ENCODE data around the gene GNAT3.

Gene GNAT3

DNA sequence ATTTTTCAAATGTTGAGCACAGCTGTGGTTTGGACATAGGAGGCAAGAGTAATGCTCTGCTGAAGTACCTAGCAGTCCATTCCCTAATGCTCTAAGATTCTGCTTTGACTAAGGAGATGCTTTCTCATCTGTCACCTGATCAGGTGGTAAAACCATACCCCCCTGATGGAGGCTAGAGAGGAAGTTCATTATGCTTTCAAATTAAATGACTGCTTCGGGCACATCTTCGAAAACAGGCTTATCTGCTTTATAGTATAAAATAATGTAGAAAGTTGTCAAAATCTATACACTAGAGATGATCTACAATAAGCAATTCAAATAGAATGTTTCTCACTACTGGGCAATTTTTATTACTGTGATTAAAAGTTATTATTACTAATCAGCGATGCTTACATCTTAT is at the start of gene GNAT3:
TSS of gene GNAT3 (minus strand) at position 101 of the 400 bp plus-strand sequence. CDS start 138 bp downstream, outside the sequence.
- no peak for DNase-seq (ENCODE audit: low spot score)

DNA sequence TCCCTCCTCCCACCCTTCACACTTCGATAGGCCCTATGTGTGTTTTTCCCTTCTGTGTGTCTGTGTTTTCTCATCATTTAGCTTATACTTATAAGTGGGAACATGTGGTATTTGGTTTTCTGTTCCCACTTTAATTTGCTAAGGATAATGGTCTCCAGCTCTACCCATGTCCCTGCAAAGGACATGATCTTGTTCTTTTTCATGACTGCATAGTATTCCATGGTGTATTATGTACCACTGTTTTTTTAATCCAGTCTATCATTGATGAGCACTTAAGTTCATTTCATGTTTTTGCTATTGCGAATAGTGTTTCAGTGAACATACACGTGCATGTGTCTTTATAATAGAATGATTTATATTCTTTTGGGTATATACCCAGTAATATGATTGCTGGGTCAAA is 46.3 kb upstream of the GNAT3 start:
- DNase-seq (ENCODE audit: low spot score) = no peak

DNA sequence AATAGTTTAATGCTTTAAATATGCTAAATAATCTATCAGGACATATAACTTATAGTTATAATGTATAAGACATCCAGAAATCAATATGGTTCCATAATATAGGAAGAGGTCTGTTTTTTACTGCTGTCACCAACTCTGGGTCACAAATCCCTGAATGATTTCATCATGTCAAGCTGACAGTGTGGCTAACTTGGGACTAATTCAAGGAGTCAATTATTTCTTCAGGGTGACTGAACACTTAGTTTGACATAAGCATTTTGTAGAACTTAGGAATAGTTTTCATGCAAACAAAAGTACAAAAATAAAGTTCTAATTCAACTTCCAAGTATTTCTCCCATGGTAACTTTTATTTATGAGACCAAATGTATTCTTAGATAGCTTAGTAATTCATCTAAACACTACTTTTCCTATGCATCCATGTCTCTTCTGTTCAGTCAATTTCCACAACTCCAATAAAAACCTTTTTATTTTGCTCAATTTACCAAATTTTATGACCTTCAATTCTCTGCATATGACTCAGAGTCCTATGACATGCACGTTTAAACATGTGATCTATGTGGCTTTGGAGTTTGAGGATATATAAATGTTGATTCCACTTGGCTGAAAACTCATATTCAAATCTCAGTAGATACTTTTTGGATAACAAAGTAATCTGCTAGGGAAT is 40.3 kb upstream of the GNAT3 start:
- DNase-seq (ENCODE audit: low spot score) = no peak

GRCh38 chr7:80550005-80550404 is 38.1 kb upstream of the GNAT3 start:
- no peak for DNase-seq (ENCODE audit: low spot score)

- DNase-seq (ENCODE audit: low spot score) = no peak
Observed at GRCh38 chr7:80548840-80549530, 37.1 kb upstream of the GNAT3 start.

GRCh38 chr7:80542398-80542797 is 30.5 kb upstream of the GNAT3 start:
- DNase-seq (ENCODE audit: low spot score) = no peak

GRCh38 chr7:80540836-80541235 is 29.0 kb upstream of the GNAT3 start:
- no peak for DNase-seq (ENCODE audit: low spot score)

DNA sequence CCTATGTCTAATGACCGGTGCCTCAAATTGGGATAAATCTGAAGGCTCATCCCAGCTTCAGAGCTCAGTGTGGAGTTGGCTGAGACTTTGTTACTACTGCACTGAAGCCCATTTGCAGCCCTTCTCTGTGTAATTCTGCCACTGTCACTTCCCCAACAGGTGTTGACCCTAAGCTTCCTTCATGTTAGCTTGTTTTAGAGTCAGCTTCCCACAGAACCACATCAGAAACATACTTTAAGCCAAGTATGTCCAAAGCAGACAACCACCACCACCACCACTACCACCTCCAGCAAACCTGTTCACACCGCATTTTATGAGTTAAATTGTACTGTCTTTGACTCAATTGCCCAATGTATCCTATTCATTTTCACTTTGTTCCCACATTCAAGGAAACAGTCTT is 25.2 kb upstream of the GNAT3 start:
- DNase-seq (ENCODE audit: low spot score) = no peak

DNA sequence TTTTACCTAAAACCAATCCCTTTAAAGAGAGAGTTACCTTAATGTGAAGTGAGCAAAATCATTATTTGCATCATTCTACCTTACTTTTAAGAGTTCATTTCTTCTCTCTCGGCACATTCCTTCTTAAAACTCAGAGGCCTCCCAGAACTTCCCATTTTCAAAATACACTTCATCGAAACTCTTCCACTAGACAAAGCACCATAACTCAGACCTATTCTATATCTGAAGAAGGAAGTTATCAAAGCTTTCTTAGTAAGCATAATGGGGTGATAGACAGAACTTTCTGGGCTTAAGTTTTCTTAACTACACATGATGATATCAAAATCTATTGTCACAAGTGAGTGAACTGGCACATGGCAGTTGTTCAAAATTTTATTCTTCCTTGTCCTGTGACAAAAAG is 24.6 kb upstream of the GNAT3 start:
- no peak for DNase-seq (ENCODE audit: low spot score)

DNA sequence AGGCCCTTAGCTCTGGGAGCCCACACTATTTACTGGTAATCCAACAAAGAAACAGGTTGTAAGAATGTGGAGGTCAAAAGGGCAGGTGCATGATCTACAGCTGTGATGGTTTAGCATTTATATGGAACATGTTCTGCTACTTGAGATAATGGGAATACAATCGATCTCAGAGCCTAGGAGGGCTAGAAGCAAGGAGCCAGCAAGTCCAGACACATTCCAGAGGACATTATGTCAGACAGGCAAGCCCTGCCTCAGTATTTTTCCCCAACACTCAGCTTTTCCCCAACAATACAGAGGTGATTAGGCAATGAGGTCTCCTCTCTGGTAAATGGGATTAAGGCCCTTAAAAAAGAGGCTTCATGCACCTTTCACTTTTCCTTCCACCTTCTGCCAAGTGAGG is 21.4 kb upstream of the GNAT3 start:
- no peak for DNase-seq (ENCODE audit: low spot score)

DNA sequence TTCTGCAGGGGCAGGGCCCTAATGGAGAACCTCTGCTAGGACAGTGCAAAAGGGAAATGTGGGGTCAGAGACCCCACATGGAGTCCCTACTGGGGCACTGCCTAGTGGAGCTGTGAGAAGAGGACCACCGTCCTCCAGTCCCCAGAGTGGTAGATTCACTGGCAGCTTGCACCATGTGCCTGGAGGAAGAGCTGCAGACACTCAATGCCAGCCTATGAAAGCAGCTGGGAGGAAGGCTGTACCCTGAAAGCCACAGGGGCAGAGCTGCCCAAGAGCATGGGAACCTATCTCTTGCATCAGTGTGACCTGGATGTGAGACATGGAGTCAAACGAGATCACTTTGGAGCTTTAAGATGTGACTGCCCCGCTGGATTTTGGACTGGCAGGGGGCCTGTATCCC is 20.3 kb upstream of the GNAT3 start:
- DNase-seq (ENCODE audit: low spot score) = no peak

DNA sequence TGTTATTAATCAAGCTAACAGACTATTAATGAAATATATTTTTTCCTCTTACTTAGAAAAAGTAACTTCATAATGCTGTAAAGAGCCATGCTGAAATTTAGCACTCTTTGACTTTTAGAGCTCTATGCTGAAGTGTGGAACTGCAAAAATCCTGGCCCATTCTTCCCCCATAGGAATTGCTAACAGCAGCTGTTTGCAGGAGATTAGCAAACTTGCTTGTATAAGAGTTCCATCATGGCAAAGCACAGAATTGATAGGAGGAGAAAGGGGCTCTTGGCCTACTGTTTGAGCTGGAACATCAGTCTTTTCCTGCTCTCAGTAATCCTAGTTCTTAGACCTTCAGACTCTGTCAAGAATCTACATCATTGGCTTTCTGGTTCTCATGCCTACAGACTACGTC is 18.3 kb upstream of the GNAT3 start:
- DNase-seq (ENCODE audit: low spot score) = no peak

- no peak for DNase-seq (ENCODE audit: low spot score)
Observed at GRCh38 chr7:80529362-80529761, 17.5 kb upstream of the GNAT3 start.

- no peak for DNase-seq (ENCODE audit: low spot score)
Observed at GRCh38 chr7:80528689-80529088, 16.8 kb upstream of the GNAT3 start.

- no peak for DNase-seq (ENCODE audit: low spot score)
Observed at GRCh38 chr7:80526472-80526871, 14.6 kb upstream of the GNAT3 start.

DNA sequence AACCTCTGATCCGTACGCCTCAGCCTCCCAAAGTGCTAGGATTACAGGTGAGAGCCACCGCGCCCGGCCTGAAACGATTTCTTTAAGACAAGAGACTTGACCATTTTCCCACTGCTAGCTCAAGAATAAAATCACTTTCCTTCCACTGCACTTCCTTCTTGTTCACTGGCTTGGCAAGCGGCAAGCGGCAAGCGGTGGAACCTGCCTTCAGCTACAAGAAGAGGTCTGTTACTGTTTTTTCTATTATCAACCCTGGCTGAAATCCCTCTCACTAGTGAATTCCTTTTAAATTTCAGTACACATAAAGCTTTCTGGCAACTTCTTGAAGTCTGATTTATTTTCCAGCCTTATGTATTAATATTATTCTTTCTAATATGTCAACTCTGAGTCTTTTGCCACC is 12.8 kb upstream of the GNAT3 start:
- no peak for DNase-seq (ENCODE audit: low spot score)

DNA sequence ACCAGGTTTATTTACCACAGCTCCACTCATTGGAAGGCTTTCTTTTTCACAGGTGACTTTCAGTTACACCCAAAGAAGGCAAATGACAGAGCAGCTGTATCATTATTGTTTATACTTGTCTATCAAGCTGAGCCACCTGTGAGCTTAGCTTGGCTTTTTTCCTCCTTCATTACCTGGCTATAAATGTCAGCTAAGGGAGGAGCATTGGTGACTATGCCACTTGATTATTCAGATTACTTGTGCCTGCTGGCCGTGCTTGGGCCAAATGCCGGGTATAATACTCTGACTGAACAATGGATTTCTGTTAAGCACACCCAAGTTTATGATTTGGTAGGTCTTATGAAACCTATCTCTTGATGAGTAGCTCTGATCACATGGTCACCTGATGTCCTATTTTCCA is 9.9 kb upstream of the GNAT3 start:
- no peak for DNase-seq (ENCODE audit: low spot score)

DNA sequence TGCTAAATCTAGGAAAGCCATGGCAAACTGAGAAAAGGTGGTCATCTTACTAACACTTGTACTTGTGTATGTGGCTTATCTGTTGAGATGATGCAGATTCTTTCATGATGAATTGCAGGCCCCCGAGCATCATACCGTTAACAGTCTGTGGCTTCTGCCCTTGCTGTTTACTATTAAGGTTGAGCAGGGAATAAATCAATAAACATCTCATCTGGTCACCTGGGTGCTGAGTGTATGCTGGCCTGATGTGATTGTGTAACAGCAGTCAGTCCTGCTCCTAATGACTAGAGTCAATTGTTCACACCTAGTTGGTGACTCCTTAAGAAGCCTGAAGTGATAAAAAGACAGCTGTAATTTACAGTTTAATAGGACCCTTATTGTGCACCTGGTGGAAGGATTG is 8.3 kb upstream of the GNAT3 start:
- DNase-seq (ENCODE audit: low spot score) = no peak

GRCh38 chr7:80517282-80517747 is 5.5 kb upstream of the GNAT3 start:
- DNase-seq (ENCODE audit: low spot score) = no peak

DNA sequence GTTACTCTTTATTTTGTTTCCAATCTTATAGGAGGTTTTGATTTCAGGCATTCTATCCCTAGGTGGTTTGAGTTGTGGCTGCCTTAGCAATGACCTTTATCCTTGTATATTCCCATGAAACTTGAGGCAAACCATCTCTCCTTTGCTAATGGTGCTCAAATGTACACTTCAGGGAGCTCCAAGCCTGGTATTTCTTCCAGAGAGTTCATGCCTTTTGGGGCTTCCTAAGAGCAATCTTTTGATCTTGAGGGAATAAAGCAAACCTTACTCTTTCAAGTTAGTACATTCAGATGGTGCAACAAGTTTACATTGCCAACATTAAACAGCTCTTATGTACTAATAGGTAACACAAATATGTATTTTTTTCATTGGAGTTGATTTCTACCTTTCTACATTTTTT is 3.4 kb upstream of the GNAT3 start:
- DNase-seq (ENCODE audit: low spot score) = no peak

DNA sequence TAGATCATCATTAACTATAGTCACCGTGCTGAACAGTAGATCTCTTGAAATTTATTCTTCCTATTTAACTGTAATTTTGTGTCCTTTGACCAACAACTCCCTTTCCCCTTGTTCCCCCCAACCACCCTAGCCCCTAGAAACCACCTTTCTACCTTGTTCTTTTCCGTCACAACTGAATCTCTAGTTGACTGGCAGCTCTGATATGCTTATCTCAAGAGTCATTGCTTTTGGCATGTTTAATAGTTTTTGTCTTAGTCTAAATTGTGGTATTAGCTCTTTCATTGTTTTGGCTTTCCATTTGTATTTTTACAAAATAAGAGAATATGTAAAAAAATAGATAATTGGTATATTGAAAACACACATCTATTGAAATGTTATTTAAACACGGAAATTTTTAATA is 1.8 kb downstream of the GNAT3 start:
- DNase-seq (ENCODE audit: low spot score) = no peak

DNA sequence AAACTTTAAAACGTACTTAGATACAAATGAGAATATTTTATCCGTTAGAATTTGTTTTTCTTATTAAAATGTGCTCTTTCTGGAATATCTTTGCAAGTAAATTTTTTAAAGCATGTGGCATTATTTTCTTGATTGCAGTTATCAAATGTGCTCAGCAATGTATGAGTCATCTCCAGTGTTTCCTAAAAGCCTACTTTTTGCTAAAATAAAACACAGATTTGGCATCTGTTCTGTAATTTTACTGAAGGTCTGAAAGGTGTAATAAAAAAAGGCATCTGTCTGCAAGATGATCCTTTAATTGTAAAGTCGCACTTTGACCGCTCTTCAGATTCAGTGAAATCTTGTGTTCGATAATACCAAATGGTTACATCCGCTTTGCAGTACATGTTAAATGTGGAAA is 3.4 kb downstream of the GNAT3 start:
- DNase-seq (ENCODE audit: low spot score) = no peak

DNA sequence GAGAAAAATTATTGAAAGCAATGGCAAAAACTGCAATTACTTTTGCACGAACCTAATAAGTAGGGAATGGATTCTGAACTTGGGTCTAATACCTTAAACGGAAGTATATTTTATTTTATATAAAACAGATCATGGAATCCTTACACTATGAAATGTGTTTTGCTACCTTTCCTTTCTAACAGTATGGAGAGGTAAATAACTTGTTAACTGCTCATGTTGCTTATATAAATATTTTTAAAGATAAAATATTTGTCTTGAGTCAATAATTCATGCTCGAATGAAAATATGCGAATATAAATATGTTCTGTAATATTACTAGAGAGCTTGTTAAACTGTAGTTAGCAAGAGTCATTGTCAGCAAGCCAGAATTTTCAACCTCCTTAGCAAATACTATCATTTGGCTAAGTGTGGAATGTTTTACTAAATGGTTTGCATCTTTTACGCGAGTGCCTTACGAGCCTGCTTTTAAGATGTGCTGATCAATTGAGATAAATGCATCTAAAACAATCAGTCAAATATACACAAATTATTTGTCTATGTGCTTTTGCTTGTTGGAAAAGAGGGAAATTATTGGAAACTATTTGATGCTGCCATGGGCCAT is 5.9 kb downstream of the GNAT3 start:
- DNase-seq (ENCODE audit: low spot score) = no peak

- DNase-seq (ENCODE audit: low spot score) = no peak
Observed at GRCh38 chr7:80500325-80500724, 11.5 kb downstream of the GNAT3 start.

Measured in iPS-NIHi11 (cell line).